PC-3 (cell line): Measurements from ENCODE around the gene DKK1.

Source experiments
- EZH2 ChIP-seq: fragments of 300-600 bp; sonication (generic); IDR thresholded peaks from one replicate; pipeline ENCODE4 v1.6.1; 2017; ENCODE audit warnings: antibody characterized with exemption, mild to moderate bottlenecking, low read length; ENCODE audit not compliant: unreplicated experiment
- TF ChIP-seq, protein P1 (sequence below): fragments of 300-600 bp; sonication (generic); conservative IDR thresholded peaks from 2 replicates; pipeline ENCODE4 v1.5.1; 2017; ENCODE audit warnings: antibody characterized with exemption, low read depth, mild to moderate bottlenecking, low read length

DNA sequence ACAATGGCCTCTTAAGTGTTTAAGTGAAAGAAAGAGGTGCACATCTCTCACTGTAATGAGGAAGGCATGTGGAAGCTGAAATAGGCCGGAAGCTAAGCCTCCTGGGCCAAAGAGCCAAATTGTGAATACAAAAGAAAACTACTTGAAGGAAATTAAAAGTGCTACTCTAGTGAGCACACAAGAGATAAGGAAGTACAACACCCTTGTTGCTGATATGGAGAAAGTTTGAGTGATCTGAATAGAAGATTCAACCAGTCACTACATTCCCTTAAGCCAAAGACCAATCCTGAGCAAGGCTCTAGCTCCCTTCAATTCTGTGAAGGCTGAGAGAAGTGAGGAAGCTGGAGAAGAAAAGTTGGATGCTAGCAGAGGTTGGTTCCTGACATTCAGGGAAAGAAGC lies 8.2 kb downstream of the DKK1 start:
- TF ChIP-seq, protein P1, sequence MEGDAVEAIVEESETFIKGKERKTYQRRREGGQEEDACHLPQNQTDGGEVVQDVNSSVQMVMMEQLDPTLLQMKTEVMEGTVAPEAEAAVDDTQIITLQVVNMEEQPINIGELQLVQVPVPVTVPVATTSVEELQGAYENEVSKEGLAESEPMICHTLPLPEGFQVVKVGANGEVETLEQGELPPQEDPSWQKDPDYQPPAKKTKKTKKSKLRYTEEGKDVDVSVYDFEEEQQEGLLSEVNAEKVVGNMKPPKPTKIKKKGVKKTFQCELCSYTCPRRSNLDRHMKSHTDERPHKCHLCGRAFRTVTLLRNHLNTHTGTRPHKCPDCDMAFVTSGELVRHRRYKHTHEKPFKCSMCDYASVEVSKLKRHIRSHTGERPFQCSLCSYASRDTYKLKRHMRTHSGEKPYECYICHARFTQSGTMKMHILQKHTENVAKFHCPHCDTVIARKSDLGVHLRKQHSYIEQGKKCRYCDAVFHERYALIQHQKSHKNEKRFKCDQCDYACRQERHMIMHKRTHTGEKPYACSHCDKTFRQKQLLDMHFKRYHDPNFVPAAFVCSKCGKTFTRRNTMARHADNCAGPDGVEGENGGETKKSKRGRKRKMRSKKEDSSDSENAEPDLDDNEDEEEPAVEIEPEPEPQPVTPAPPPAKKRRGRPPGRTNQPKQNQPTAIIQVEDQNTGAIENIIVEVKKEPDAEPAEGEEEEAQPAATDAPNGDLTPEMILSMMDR = no peak
- no peak for TF ChIP-seq EZH2
